Kidney (tissue), 14 donors: ENCODE measurements around the gene TCP11L2. TPM values are rescaled to one million over a fixed set of nuclear protein-coding genes. Genes with fewer than 3 reads are reported as not detected.
"Not testable (repeated sequence)": the region's sequence is repeated elsewhere in the genome, so short reads cannot be mapped to it uniquely, and the experiment has no call there.

Experiments used
- DNase-seq, 5 donors: peaks; one replicate each; pipeline ENCODE4 v3.0.0-alpha.2; 2013 to 2020
- FAIRE-seq: peaks from 2 replicates; lab custom pipeline; 2012; peaks lifted over from hg19 to GRCh38; lab: Jason Lieb, UNC
- H3K27ac ChIP-seq, 2 donors: one replicate each; pipeline ENCODE4 v1.7.0; 2013; ENCODE audit warnings: low read depth in 2 of 2, low read length in 2 of 2, inconsistent platforms in 1 of 2
- H3K27me3 ChIP-seq: one replicate; pipeline ENCODE4 v1.7.1; 2013; ENCODE audit warnings: low read length, inconsistent platforms; ENCODE audit not compliant: control insufficient read depth, insufficient read depth
- H3K36me3 ChIP-seq, 3 donors: one replicate each; pipeline versions ENCODE4 v1.7.0 to v1.7.1; 2013; ENCODE audit warnings: low read length in 3 of 3, control low read depth in 1 of 3, inconsistent platforms in 1 of 3; ENCODE audit not compliant: insufficient read depth in 3 of 3, control insufficient read depth in 2 of 3
- H3K4me1 ChIP-seq, 3 donors: one replicate each; pipeline versions ENCODE4 v1.7.0 to v1.7.1; 2013; ENCODE audit warnings: low read length in 3 of 3, inconsistent platforms in 1 of 3, low read depth in 1 of 3; ENCODE audit not compliant: control insufficient read depth in 2 of 3, insufficient read depth in 2 of 3
- H3K4me3 ChIP-seq, 3 donors: one replicate each; pipeline versions ENCODE4 v1.7.0 to v1.8.1; 2013; ENCODE audit warnings: low read length in 3 of 3, control low read depth in 1 of 3, inconsistent platforms in 1 of 3
- H3K9ac ChIP-seq, 3 donors: one replicate each; pipeline versions ENCODE4 v1.7.0 to v1.7.1; 2013; ENCODE audit warnings: low read length in 3 of 3, control low read depth in 1 of 3, inconsistent platforms in 1 of 3
- H3K9me3 ChIP-seq, 3 donors: one replicate each; pipeline versions ENCODE4 v1.7.0 to v1.7.1; 2013; ENCODE audit warnings: low read length in 3 of 3, control low read depth in 1 of 3, inconsistent platforms in 1 of 3; ENCODE audit not compliant: control insufficient read depth in 2 of 3, insufficient read depth in 1 of 3
- CTCF ChIP-seq: IDR thresholded peaks from 3 replicates; pipeline ENCODE4 v1.5.1; 2012; ENCODE audit warnings: mild to moderate bottlenecking, moderate library complexity, borderline replicate concordance; ENCODE audit not compliant: insufficient read depth; ENCODE audit errors: extremely low read depth
- intact Hi-C: fragments of 100-400 bp; cut with DNase I; formaldehyde crosslinking; loops from one replicate; pipeline ENCODE4 v1.11.1; 2022
- polyA plus RNA-seq: library from polyadenylated mRNA; stranded (reverse); fragments of 350-450 nt; fragmentation: Illumina TruSeq; extraction: RNeasy Lipid Tissue Mini Kit (QIAGEN cat#74804); gene quantifications from one replicate; pipeline ENCODE4 v1.2.3, GENCODE V29; 2014; ENCODE audit warnings: low read depth, low replicate concordance; ENCODE audit not compliant: insufficient read depth
- total RNA-seq: library from RNA; stranded (reverse); fragmentation: NEBNext Ultra II Directional; extraction: Animal tissue kit (Norgen Biotek cat#: 25700); gene quantifications from one replicate; pipeline ENCODE4 v1.2.1, GENCODE V29; 2021
- donor health status: control.
- donor health status: control.
- donor health status: control.
- donor health status: control.
- donor health status: control.
- donor health status: DM: yes; HTN: yes; CAD: no.
- donor health status: Normal renal cell carcinoma (clear cell type).

Gene TCP11L2
- total and polyA plus RNA-seq, 2 donors from 2014 or later: 2.3 to 34.5 TPM

DNA sequence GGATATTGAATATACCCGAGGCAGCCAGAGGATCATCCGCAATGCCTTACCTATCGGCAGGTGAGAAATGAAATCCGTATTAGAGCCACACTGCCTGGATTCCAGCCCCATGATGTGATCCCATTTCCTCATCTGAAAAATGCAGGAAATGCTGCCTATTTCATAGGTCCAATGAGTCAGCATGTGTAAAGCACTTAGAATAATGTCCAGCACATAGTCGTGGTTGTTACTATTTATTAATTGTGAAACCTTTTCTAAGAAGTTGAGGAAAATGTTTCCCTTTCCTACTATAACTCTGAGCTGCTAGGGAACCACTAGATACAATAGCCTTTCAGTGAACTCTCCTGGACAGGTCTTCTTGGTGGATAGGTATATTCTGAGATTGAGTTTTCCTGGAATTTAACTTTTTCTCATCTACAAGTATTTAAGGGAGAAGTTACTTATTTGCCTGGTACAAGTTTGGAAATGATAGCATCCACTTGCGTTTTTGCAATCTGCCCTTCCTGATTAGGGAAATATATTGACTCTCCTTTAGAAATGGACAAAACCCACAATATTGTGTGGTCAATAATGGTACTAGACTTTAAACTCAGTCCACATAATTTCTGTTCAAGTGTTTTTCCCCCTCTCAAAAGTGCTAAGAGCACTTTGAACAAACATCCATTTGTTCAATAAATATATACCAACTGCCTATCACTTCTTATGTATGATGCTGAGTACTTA, 67.3 kb downstream of the TCP11L2 start:
- Histone ChIP-seq H3K4me1 (no peaks in the 10 kb centered on the region), H3K9ac (no peak overlapping the region), H3K36me3 (peaks cover 0 to 8% (median 3%) of the 10 kb centered on the region in 3 donors), H3K27ac (no peak overlapping the region), H3K27me3 (no peaks in the 10 kb centered on the region), H3K9me3 (no peaks in the 10 kb centered on the region), H3K4me3 (no peak overlapping the region)
- intact Hi-C loops: no loop called here
- FAIRE-seq (no peak), DNase-seq (no peak)
- no peak for TF ChIP-seq CTCF

DNA sequence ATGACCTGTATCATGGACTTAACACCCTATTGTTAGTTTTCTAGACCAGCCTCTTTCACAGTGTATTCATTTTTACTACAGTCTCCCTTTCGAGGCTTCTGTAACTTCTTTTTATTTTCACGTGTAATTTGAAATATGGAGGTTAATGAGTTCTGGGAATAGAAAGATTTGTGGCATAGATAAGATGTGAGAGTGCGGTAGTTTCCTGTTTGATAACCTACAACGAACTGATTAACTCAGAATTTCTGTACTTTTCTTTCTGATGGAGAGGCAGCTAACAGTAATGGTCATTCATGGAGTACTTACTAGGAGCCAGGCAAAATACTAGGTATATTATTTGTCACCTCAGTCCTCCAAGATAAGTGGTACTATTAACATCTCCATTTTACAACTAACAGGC, 76.3 kb downstream of the TCP11L2 start:
- Histone ChIP-seq H3K36me3 (peaks cover 7 to 44% (median 9%) of the 10 kb centered on the region in 3 donors), H3K4me1 (no peaks in the 10 kb centered on the region), H3K27me3 (no peaks in the 10 kb centered on the region), H3K9me3 (peaks cover 0 to 10% (median 0%) of the 10 kb centered on the region in 3 donors), H3K27ac (no peak overlapping the region), H3K4me3 (no peak overlapping the region), H3K9ac (no peak overlapping the region)
- FAIRE-seq (no peak), DNase-seq (no peak)
- no peak for TF ChIP-seq CTCF
- intact Hi-C loops: no loop called here

- H3K4me3 ChIP-seq: no peak overlapping the region
- intact Hi-C loops: loop anchor here (10.0 kb wide), 1 partner anchor 534 kb away; no protein-coding TSS in a partner anchor
- H3K36me3 ChIP-seq: peaks cover 6 to 44% (median 9%) of the 10 kb centered on the region in 3 donors
- H3K9me3 ChIP-seq: peaks cover 0 to 10% (median 0%) of the 10 kb centered on the region in 3 donors
- no peak for DNase-seq
- TF ChIP-seq CTCF: no peak
- H3K9ac ChIP-seq: no peak overlapping the region
- no peaks in the 10 kb centered on the region for H3K27me3 ChIP-seq
- FAIRE-seq: no peak
- no peak overlapping the region for H3K27ac ChIP-seq
- no peaks in the 10 kb centered on the region for H3K4me1 ChIP-seq
Observed at GRCh38 chr12:106380954-106381353, 78.4 kb downstream of the TCP11L2 start.

DNA sequence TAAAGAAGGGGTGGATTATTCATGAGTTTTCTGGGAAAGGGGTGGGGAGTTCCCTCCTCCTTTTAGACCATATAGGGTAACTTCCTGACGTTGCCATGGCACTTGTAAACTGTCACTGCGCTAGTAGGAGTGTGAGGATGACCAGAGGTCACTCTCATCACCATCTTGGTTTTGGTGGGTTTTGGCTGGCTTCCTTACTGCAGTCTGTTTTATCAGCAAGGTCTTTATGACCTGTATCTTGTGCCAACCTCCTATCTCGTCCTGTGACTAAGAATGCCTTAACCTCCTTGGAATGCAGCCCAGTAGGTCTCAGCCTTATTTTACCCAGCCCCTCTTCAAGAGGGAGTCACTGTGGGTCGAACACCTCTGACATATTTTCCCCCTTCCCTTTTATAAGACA, 79.3 kb downstream of the TCP11L2 start:
- FAIRE-seq, H3K27me3 ChIP-seq, H3K4me1 ChIP-seq, DNase-seq, H3K27ac ChIP-seq, H3K4me3 ChIP-seq, H3K9me3 ChIP-seq, H3K9ac ChIP-seq: not testable (repeated sequence)
- intact Hi-C loops: loop anchor here (10.0 kb wide), 1 partner anchor 533 kb away; no protein-coding TSS in a partner anchor
- peaks cover 2 to 36% (median 9%) of the 10 kb centered on the region in 3 donors for H3K36me3 ChIP-seq
